ENCODE measurements around the gene NUDT16L1.

The NUDT16L1 gene

DNA sequence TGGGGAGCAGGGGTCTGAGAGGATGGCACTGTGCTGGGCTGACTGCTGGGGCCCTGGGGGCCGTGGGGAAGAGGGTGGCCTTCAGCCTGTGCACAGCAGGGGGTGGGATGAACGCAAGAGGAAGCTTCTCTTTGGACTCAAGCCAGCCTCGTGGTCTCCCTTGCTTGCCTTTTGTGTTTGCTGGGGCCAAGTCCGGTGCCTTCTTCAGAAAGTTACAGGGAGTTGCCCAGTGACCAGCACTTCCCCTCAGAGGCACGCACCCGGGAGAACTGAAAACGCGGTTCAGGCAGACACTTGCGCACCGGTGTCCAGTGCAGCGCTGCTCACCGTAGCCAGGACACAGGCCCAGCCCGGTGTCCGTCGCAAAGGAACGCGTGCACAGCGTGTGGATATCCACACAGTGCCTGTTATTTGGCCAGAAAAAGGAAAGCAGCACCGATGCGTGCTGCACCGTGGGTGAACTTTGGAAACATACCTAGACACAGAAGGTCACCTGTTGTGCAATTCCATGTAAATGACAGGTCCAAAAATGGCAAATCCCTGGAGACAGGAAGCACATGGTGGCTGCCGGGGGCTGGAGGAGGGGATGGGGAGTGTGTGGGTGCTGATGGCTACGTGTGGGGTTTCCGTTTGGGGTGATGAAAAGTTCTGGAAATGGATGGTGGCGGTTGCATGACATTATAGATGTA, 29.4 kb upstream of the NUDT16L1 start:
- TF ChIP-seq, protein P1, sequence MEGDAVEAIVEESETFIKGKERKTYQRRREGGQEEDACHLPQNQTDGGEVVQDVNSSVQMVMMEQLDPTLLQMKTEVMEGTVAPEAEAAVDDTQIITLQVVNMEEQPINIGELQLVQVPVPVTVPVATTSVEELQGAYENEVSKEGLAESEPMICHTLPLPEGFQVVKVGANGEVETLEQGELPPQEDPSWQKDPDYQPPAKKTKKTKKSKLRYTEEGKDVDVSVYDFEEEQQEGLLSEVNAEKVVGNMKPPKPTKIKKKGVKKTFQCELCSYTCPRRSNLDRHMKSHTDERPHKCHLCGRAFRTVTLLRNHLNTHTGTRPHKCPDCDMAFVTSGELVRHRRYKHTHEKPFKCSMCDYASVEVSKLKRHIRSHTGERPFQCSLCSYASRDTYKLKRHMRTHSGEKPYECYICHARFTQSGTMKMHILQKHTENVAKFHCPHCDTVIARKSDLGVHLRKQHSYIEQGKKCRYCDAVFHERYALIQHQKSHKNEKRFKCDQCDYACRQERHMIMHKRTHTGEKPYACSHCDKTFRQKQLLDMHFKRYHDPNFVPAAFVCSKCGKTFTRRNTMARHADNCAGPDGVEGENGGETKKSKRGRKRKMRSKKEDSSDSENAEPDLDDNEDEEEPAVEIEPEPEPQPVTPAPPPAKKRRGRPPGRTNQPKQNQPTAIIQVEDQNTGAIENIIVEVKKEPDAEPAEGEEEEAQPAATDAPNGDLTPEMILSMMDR (IDR thresholded peaks at IDR 0.05; ENCODE audit: low read depth, low read length, missing control alignments) = no peak
- no peak for DNase-seq (ENCODE audit: low read depth)
- in situ Hi-C loops (cut with HindIII; ENCODE audit: low sequenced_read_pairs) = no loop called here
- no peak overlapping the region for H3K4me3 ChIP-seq (ENCODE audit: low read depth, low read length)

DNA sequence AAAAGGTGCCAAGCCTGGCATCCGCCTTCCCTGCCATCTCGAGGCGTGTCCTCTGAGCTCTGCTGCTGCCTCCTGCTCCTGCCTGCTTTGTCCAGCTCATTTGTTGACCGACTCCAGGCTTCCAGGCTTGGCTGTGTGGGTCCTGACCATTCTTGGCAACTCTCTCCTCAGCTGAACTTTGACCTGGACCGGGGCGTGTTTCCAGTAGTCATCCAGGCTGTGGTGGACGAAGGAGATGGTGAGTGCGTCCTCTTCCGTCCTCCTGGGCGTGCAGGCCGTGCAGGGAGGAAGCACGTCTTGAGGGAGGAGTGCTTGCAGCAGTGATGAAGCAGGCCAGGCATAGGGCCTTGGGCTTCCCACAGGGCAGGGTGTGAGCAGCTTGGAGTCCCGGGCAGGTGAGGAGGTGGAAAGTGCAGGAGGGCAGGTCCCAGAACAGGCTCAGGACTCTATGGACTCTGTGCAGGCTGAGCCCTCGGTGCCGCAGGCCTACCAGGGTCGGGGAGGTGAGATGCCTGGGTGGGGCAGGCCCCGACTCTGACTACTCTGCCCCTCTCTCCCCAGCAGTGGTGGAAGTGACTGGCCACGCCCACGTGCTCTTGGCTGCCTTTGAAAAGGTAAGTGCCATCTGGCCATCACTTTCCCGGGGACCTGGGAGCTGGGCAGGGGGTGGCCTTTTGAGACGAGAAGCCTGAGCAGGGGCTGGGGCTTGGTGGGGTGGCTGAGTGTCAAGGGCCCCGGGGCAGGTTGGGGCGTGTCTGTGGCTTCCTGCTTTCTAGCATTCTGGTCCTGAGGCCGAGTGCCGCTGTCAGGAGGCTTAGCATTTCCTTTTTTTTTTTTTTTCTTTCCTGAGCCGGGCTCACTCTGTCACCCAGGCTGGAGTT, 28.6 kb upstream of the NUDT16L1 start:
- DNase-seq (ENCODE audit: low read depth) = no peak
- in situ Hi-C loops (cut with HindIII; ENCODE audit: low sequenced_read_pairs) = no loop called here
- TF ChIP-seq, protein P1 (IDR thresholded peaks at IDR 0.05; ENCODE audit: low read depth, low read length, missing control alignments) = no peak
- H3K4me3 ChIP-seq (ENCODE audit: low read depth, low read length) = no peak overlapping the region

DNA sequence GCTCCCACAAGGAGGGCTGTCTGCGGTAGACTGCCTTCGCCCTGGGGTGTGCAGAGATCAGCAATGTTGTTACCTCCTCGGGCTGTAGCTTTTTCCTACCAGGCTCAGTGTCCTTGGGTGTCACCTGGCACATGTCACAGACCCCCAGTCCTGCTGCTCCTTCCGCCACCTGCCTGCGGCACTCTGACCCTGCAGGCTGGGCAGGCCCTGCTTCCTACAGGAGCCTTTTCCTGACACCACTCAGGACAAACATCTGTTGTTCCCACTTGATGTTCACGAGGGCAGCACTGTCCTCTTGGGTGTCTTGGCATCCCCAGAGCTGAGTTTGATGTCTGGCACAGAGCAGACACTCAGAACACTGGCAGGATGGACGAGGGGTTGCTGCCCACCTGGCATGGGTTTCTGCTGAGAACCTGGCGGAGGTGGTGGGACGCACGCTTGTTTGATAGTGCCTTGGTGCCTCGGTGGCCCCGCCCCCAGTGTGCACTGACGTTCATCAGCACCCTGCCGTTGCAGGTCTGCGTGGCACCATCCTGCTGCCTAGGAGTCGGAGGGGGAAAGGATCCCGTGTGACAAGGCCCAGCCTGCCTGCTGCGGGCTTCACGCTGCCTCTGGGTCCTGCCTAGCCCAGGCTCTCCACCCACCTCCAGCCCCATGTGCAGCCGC, 26.7 kb upstream of the NUDT16L1 start:
- in situ Hi-C loops (cut with HindIII; ENCODE audit: low sequenced_read_pairs) = no loop called here
- no peak for DNase-seq (ENCODE audit: low read depth)
- H3K4me3 ChIP-seq (ENCODE audit: low read depth, low read length) = no peak overlapping the region
- TF ChIP-seq, protein P1 (IDR thresholded peaks at IDR 0.05; ENCODE audit: low read depth, low read length, missing control alignments) = no peak

DNA sequence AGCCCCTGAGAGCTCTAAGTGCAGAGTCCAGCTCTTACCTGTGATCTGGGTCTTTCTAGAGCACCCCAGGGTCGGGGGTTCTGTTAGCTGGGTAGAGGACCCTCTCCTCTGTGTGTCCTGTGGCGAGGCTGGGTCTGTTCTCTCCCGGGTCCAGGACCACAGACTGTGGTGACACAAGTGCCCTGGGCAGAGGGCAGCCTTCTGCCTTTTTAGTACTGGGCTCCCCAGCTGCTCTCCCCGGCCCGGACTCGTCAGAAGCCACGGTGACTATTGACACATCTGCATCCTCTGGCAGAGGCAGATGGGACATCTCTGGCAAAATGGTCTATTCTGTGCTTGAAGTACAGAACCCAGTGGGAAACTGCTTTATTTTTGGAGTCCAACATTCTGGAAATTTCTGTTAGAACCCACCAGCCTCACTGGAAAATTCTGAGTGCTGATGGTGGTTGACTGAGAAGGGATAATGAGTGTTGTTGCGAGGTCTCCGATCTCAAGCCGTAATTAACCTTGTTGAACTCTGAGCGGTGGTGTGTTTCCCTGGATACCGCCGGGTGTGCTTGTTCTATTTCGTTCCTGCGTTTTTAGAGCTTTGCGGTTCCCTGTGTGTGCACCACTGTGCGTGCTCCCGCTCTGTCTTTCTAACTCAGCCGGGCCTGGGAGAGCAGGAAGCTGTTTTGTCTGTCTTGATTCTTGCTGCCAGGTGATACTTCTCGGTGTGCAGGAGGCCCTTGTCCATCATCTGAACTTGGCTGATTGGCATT, 26.0 kb upstream of the NUDT16L1 start:
- no peak for DNase-seq (ENCODE audit: low read depth)
- TF ChIP-seq, protein P1 (IDR thresholded peaks at IDR 0.05; ENCODE audit: low read depth, low read length, missing control alignments) = no peak
- H3K4me3 ChIP-seq (ENCODE audit: low read depth, low read length) = no peak overlapping the region
- in situ Hi-C loops (cut with HindIII; ENCODE audit: low sequenced_read_pairs) = no loop called here

DNA sequence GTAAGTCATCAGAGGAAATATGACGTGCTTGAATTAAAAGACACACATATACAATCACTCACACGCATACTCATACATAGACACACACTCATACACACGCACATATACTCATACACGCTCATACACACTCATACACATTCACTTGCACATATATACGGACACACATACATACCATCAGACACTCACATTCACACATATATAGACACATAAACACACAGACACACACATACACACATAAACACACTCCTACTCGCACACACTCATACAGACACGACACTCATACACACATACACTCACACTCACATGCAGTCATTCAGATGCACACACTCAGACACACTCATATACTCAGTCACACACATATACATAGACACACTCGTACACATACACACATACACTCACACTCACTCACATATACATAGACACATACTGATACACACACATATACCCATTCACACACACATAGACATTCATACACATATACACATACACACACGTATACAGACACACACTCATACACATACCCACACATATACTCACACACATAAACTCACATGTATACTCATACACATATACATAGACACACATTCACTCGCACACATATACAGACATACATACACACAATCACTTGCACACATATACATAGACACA, 24.9 kb upstream of the NUDT16L1 start:
- TF ChIP-seq, protein P1 (IDR thresholded peaks at IDR 0.05; ENCODE audit: low read depth, low read length, missing control alignments) = no peak
- in situ Hi-C loops (cut with HindIII; ENCODE audit: low sequenced_read_pairs) = no loop called here
- DNase-seq (ENCODE audit: low read depth) = no peak
- no peak overlapping the region for H3K4me3 ChIP-seq (ENCODE audit: low read depth, low read length)

Data from astrocyte of the cerebellum (primary cell).